Neural progenitor cell (in vitro differentiated cells): ENCODE data around the gene MCF2L2. TPM values are rescaled to one million over a fixed set of nuclear protein-coding genes. Genes with fewer than 3 reads are reported as not detected.

ENCODE experiments used
- DNase-seq: peaks from one replicate; pipeline ENCODE4 v3.0.0-alpha.2; 2016; ENCODE audit warnings: low spot score
- H2AFZ ChIP-seq: fragments of 200-600 bp; sonication (generic); replicated peaks from 2 replicates; pipeline ENCODE4 v1.6.1; 2016; ENCODE audit warnings: antibody characterized with exemption
- H3F3A ChIP-seq: fragments of 200-600 bp; sonication (generic); 2 replicates; pipeline ENCODE4 v1.6.1; 2016; ENCODE audit warnings: antibody characterized with exemption, low read depth
- H3K27ac ChIP-seq: fragments of 200-600 bp; sonication (generic); 2 replicates; pipeline ENCODE4 v1.5.1; 2016; ENCODE audit warnings: mild to moderate bottlenecking
- H3K27me3 ChIP-seq: fragments of 200-600 bp; sonication (generic); 2 replicates; pipeline ENCODE4 v1.6.1; 2016; ENCODE audit warnings: mild to moderate bottlenecking, moderate library complexity
- H3K36me3 ChIP-seq: fragments of 200-600 bp; sonication (generic); 2 replicates; pipeline ENCODE4 v1.5.1; 2016
- H3K4me1 ChIP-seq: fragments of 200-600 bp; sonication (generic); 2 replicates; pipeline ENCODE4 v1.6.1; 2016; ENCODE audit warnings: mixed run types
- H3K4me2 ChIP-seq: fragments of 200-600 bp; sonication (generic); 2 replicates; pipeline ENCODE4 v1.6.1; 2016
- H3K4me3 ChIP-seq: fragments of 200-600 bp; sonication (generic); 2 replicates; pipeline ENCODE4 v1.5.1; 2016
- H3K79me2 ChIP-seq: fragments of 200-600 bp; sonication (generic); 2 replicates; pipeline ENCODE4 v1.6.1; 2016; ENCODE audit warnings: low read depth
- H3K9ac ChIP-seq: fragments of 200-600 bp; sonication (generic); 2 replicates; pipeline ENCODE4 v1.6.1; 2016
- H3K9me3 ChIP-seq: fragments of 200-600 bp; sonication (generic); 2 replicates; pipeline ENCODE4 v1.5.1; 2016; ENCODE audit warnings: low read depth
- H4K20me1 ChIP-seq: fragments of 200-600 bp; sonication (generic); 2 replicates; pipeline ENCODE4 v1.6.1; 2016; ENCODE audit warnings: low read depth
- H3K27ac Mint-ChIP-seq: 3 replicates; pipeline ENCODE4 v1.8.0; 2021; ENCODE audit warnings: mixed read lengths
- H3K27me3 Mint-ChIP-seq: 2 replicates; pipeline ENCODE4 v1.8.0; 2022; ENCODE audit warnings: low read depth, mild to moderate bottlenecking, inconsistent platforms, moderate library complexity, mixed read lengths; ENCODE audit not compliant: insufficient read depth
- H3K36me3 Mint-ChIP-seq: 3 replicates; pipeline ENCODE4 v1.8.0; 2021; ENCODE audit warnings: mixed read lengths
- H3K4me1 Mint-ChIP-seq: 3 replicates; pipeline ENCODE4 v1.8.0; 2021; ENCODE audit warnings: mixed read lengths
- H3K4me3 Mint-ChIP-seq: 3 replicates; pipeline ENCODE4 v1.8.0; 2021; ENCODE audit warnings: mild to moderate bottlenecking, moderate library complexity, mixed read lengths
- H3K9me3 Mint-ChIP-seq: 3 replicates; pipeline ENCODE4 v1.8.0; 2020; ENCODE audit warnings: mixed read lengths
- CTCF ChIP-seq: fragments of 200-600 bp; sonication (generic); IDR thresholded peaks from 2 replicates; pipeline ENCODE4 v1.5.1; 2017; ENCODE audit warnings: antibody characterized with exemption, mild to moderate bottlenecking
- EZH2 ChIP-seq: fragments of 200-600 bp; sonication (generic); IDR thresholded peaks from 2 replicates; pipeline ENCODE4 v1.6.1; 2017; ENCODE audit warnings: antibody characterized with exemption, mild to moderate bottlenecking, moderate library complexity
- EZH2phosphoT487 ChIP-seq: fragments of 200-600 bp; sonication (generic); IDR thresholded peaks from 2 replicates; pipeline ENCODE4 v1.6.1; 2017; ENCODE audit warnings: antibody characterized with exemption
- total RNA-seq: library from RNA; depleted of rRNA; stranded (reverse); fragments of >200 nt; gene quantifications from 2 replicates; pipeline ENCODE4 v1.2.3, GENCODE V29; 2015; ENCODE audit warnings: low replicate concordance

The MCF2L2 gene
- total RNA-seq, 1 donor from 2014 or later, result 11.1 TPM

DNA sequence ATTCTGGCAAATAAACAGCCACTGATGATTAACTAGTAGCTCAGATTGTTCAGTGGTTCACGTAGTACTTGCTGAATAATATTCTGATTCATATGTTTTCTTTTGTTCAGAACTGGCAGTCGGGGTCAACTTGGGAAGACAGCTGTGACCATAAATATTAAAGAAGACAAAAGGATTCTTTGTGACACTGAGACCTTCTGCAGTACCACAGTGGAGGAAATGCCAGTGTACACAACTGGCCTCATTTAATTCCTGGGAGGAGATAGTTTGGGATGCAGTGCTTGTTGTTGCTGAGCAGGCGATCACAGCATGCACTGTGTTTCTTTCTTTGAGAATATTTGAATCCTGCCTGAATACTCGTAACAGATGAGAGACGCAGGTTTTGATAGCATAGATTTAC lies 26.7 kb upstream of the MCF2L2 start:
- H3K9me3 Mint-ChIP-seq, result peaks cover 5% of the 10 kb centered on the region
- no peak overlapping the region for H3K27ac Mint-ChIP-seq
- no peak for TF ChIP-seq CTCF
- no peak for TF ChIP-seq EZH2
- no peak for TF ChIP-seq EZH2phosphoT487
- Histone ChIP-seq H3F3A (peaks cover 6% of the 10 kb centered on the region), H3K9ac (no peak overlapping the region), H4K20me1 (peaks cover under 1% of the 10 kb centered on the region), H3K79me2 (peaks cover 16% of the 10 kb centered on the region), H3K4me3 (no peak overlapping the region), H3K4me2 (no peak overlapping the region), H3K27ac (no peak overlapping the region), H3K36me3 (peaks cover 8% of the 10 kb centered on the region), H3K27me3 (no peaks in the 10 kb centered on the region), H2AFZ (no peak overlapping the region), H3K4me1 (no peaks in the 10 kb centered on the region), H3K9me3 (no peaks in the 10 kb centered on the region)
- peaks cover 32% of the 10 kb centered on the region for H3K36me3 Mint-ChIP-seq
- H3K4me3 Mint-ChIP-seq, result no peak overlapping the region
- DNase-seq, result no peak
- H3K27me3 Mint-ChIP-seq, result no peaks in the 10 kb centered on the region
- peaks cover 10% of the 10 kb centered on the region for H3K4me1 Mint-ChIP-seq

DNA sequence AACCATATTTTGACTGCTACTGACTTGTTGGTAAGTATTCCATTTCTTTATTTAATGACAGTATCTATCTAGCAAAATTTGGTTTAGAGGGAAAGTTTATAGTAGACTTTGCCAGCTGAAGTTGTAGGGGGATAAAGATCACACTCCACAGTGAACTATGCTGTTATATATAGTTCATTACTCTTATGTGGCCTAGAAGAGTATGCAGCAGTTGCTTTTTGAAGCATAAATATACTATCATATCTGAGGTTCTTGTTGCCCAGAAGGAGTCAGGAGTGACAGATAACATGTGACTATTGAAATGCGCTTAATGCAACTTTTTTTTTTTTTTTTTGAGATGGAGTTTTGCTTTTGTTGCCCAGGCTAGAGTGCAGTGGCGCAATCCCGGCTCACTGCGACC lies 25.6 kb upstream of the MCF2L2 start:
- H3K9me3 Mint-ChIP-seq, result peaks cover 3% of the 10 kb centered on the region
- peaks cover 17% of the 10 kb centered on the region for H3K4me1 Mint-ChIP-seq

GRCh38 chr3:183449791-183450190 lies 21.4 kb upstream of the MCF2L2 start:
- H3K27me3 ChIP-seq, result no peaks in the 10 kb centered on the region
- no peaks in the 10 kb centered on the region for H3K9me3 ChIP-seq
- TF ChIP-seq EZH2phosphoT487 (no peak), EZH2 (no peak), CTCF (no peak)
- peak overlapping the region; percentile 55 for H3K4me3 Mint-ChIP-seq
- peak overlapping the region; percentile 50 for H3K27ac Mint-ChIP-seq
- peaks cover 41% of the 10 kb centered on the region for H3K79me2 ChIP-seq
- peak overlapping the region; percentile 80 for H3K4me3 ChIP-seq
- H2AFZ ChIP-seq, result no peak overlapping the region
- peaks cover 15% of the 10 kb centered on the region for H3K36me3 Mint-ChIP-seq
- H3K27me3 Mint-ChIP-seq, result no peaks in the 10 kb centered on the region
- peaks cover 7% of the 10 kb centered on the region for H3K36me3 ChIP-seq
- H3K9me3 Mint-ChIP-seq, result no peaks in the 10 kb centered on the region
- no peak overlapping the region for H3K27ac ChIP-seq
- H3K4me2 ChIP-seq, result peak overlapping the region; percentile 84
- H3K4me1 Mint-ChIP-seq, result peaks cover 22% of the 10 kb centered on the region
- peaks cover 15% of the 10 kb centered on the region for H3F3A ChIP-seq
- no peak overlapping the region for H3K9ac ChIP-seq
- DNase-seq, result no peak
- peaks cover 10% of the 10 kb centered on the region for H4K20me1 ChIP-seq
- peaks cover 17% of the 10 kb centered on the region for H3K4me1 ChIP-seq

More for the DNA sequence above, 25.6 kb upstream of the MCF2L2 start:
- Mint-ChIP-seq H3K4me3 (no peak overlapping the region), H3K27ac (no peak overlapping the region), H3K27me3 (no peaks in the 10 kb centered on the region), H3K36me3 (peaks cover 31% of the 10 kb centered on the region)
- Histone ChIP-seq H4K20me1 (peaks cover 10% of the 10 kb centered on the region), H3F3A (peaks cover 4% of the 10 kb centered on the region), H3K9ac (no peak overlapping the region), H3K4me3 (no peak overlapping the region), H3K9me3 (no peaks in the 10 kb centered on the region), H3K79me2 (peaks cover 27% of the 10 kb centered on the region), H2AFZ (no peak overlapping the region), H3K4me1 (peaks cover 9% of the 10 kb centered on the region), H3K27ac (no peak overlapping the region), H3K36me3 (peaks cover 8% of the 10 kb centered on the region), H3K27me3 (no peaks in the 10 kb centered on the region), H3K4me2 (no peak overlapping the region)
- DNase-seq, result no peak
- TF ChIP-seq EZH2 (no peak), EZH2phosphoT487 (no peak), CTCF (no peak)
